Endothelial cell (in vitro differentiated cells): ENCODE results near the gene DAZAP1. TPM values are rescaled to one million over a fixed set of nuclear protein-coding genes. Genes with fewer than 3 reads are reported as not detected.

Experiments
- DNase-seq: peaks from one replicate; pipeline ENCODE4 v3.0.0; 2021; ENCODE audit warnings: low spot score
- H3K27ac Mint-ChIP-seq: one replicate; pipeline ENCODE4 v1.8.0; 2021; ENCODE audit warnings: mixed read lengths, inconsistent platforms; ENCODE audit not compliant: unreplicated experiment
- H3K27me3 Mint-ChIP-seq: one replicate; pipeline ENCODE4 v1.8.0; 2021; ENCODE audit warnings: mild to moderate bottlenecking, moderate library complexity, mixed read lengths, inconsistent platforms; ENCODE audit not compliant: unreplicated experiment
- H3K36me3 Mint-ChIP-seq: one replicate; pipeline ENCODE4 v1.8.0; 2021; ENCODE audit warnings: mild to moderate bottlenecking, low read depth, mixed read lengths, inconsistent platforms; ENCODE audit not compliant: unreplicated experiment
- H3K4me1 Mint-ChIP-seq: one replicate; pipeline ENCODE4 v1.8.0; 2021; ENCODE audit warnings: mild to moderate bottlenecking, mixed read lengths, inconsistent platforms; ENCODE audit not compliant: unreplicated experiment
- H3K4me3 Mint-ChIP-seq: one replicate; pipeline ENCODE4 v1.8.0; 2021; ENCODE audit warnings: mild to moderate bottlenecking, mixed read lengths, inconsistent platforms; ENCODE audit not compliant: unreplicated experiment
- H3K9me3 Mint-ChIP-seq: one replicate; pipeline ENCODE4 v1.8.0; 2021; ENCODE audit warnings: mixed read lengths, inconsistent platforms; ENCODE audit not compliant: unreplicated experiment
- CTCF ChIP-seq: fragments of 200-600 bp; sonication (generic); IDR thresholded peaks from one replicate; pipeline ENCODE4 v1.5.0; 2021; ENCODE audit warnings: antibody characterized with exemption; ENCODE audit not compliant: unreplicated experiment
- total RNA-seq: library from RNA; stranded (reverse); fragmentation: NEBNext Ultra II Directional; extraction: Animal tissue kit (Norgen Biotek cat#: 25700); gene quantifications from one replicate; pipeline ENCODE4 v1.2.1, GENCODE V29; 2021; ENCODE audit not compliant: unreplicated experiment

Gene DAZAP1
- total RNA-seq, 1 donor from 2014 or later = 145 TPM

DNA sequence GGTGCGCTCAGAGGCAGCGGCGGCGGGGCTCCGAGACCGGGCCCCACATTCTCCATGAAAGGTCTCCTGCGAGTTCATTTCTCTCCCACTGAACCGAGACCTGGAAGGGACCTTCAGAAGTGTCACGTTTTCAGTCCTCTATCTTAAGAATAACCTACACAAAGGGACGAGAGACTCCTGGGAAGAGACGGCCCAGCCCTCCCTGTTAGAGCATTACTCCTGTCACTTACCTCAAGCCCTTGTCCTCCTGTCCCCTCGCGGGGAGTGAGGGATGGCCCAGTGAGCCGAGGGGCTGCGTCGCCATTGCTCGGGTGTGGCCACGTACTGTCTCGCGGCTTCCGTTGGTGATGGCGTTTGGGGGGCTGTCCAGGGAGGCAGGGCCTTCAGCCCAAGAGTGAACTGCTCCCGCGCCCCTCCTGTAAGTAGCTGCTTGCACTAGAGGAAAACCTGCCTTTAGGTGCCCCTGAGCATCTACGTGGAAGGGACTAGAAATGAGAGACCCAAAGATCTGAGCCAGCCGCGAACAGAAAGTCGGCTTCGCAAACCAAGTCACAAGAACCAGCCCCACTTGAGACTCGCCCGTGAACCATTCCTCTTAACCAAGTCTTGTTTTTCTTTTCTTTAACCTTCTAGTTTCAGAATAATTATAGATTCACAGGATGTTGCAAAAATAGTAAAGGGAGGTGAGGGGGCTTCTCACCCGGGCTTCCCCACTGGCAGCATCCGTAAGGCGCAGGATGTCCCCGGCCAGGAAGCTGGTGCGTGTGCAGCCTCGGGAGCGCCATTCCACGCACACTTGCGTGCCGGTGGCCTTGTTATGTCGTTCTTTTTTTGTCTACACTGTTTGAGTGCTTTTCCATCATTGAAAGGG, 44.8 kb upstream of the DAZAP1 start:
- H3K4me1 Mint-ChIP-seq = peaks cover 8% of the 10 kb centered on the region
- H3K27ac Mint-ChIP-seq = no peak overlapping the region
- H3K27me3 Mint-ChIP-seq = no peaks in the 10 kb centered on the region
- no peak for DNase-seq
- peaks cover 35% of the 10 kb centered on the region for H3K36me3 Mint-ChIP-seq
- no peak for TF ChIP-seq CTCF
- H3K9me3 Mint-ChIP-seq = no peaks in the 10 kb centered on the region
- peak overlapping the region; percentile 67 for H3K4me3 Mint-ChIP-seq

DNA sequence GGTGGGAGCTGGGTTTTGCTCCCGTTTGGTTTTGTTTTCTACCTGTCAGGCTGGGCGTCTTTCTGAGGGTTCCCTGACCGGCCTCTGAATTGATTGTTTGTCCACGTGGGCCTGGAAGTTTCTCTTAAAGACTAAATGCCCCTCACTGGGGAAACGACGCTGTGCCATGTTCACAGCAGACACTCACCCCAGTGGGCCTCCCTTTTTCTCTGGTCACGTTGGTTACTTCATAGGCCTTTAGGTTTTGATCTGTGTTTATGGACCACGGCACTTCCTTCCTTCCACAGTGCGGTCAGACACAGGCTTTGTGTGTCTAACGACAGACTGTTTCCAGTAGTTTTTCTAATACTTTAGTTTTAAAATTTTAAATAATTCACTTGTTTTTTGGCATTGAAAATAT, 43.8 kb upstream of the DAZAP1 start:
- no peaks in the 10 kb centered on the region for H3K27me3 Mint-ChIP-seq
- H3K27ac Mint-ChIP-seq = no peak overlapping the region
- no peaks in the 10 kb centered on the region for H3K9me3 Mint-ChIP-seq
- peaks cover 8% of the 10 kb centered on the region for H3K4me1 Mint-ChIP-seq
- H3K4me3 Mint-ChIP-seq = no peak overlapping the region
- TF ChIP-seq CTCF = no peak
- peaks cover 34% of the 10 kb centered on the region for H3K36me3 Mint-ChIP-seq
- no peak for DNase-seq

- peak; percentile 57 for TF ChIP-seq CTCF
- no peak overlapping the region for H3K4me3 Mint-ChIP-seq
- peaks cover 28% of the 10 kb centered on the region for H3K36me3 Mint-ChIP-seq
- H3K4me1 Mint-ChIP-seq = peaks cover 8% of the 10 kb centered on the region
- H3K27me3 Mint-ChIP-seq = no peaks in the 10 kb centered on the region
- DNase-seq = no peak
- H3K9me3 Mint-ChIP-seq = no peaks in the 10 kb centered on the region
- H3K27ac Mint-ChIP-seq = no peak overlapping the region
These were observed 43.2 kb upstream of the DAZAP1 start for GRCh38 chr19:1364070-1364704.

GRCh38 chr19:1365319-1366269, 41.8 kb upstream of the DAZAP1 start:
- H3K36me3 Mint-ChIP-seq = peaks cover 22% of the 10 kb centered on the region
- peaks cover 8% of the 10 kb centered on the region for H3K4me1 Mint-ChIP-seq
- H3K9me3 Mint-ChIP-seq = no peaks in the 10 kb centered on the region
- DNase-seq = no peak
- H3K4me3 Mint-ChIP-seq = peak overlapping the region; percentile 42
- TF ChIP-seq CTCF = no peak
- H3K27ac Mint-ChIP-seq = no peak overlapping the region
- no peaks in the 10 kb centered on the region for H3K27me3 Mint-ChIP-seq
